NCI-H82 treated with DMSO at 0.1 percent for 48 hours (cell line): ENCODE measurements around the gene ASTN2.
"Not testable (repeated sequence)": the region's sequence is repeated elsewhere in the genome, so short reads cannot be mapped to it uniquely, and the experiment has no call there.

Experiments
- DNase-seq: peaks from one replicate; lab custom pipeline; 2025; ENCODE audit not compliant: unreplicated experiment; lab: John Stamatoyannopoulos, UW

ASTN2 gene

GRCh38 chr9:116476002-116476401, 938.9 kb downstream of the ASTN2 start:
- peak; percentile 4 for DNase-seq

DNA sequence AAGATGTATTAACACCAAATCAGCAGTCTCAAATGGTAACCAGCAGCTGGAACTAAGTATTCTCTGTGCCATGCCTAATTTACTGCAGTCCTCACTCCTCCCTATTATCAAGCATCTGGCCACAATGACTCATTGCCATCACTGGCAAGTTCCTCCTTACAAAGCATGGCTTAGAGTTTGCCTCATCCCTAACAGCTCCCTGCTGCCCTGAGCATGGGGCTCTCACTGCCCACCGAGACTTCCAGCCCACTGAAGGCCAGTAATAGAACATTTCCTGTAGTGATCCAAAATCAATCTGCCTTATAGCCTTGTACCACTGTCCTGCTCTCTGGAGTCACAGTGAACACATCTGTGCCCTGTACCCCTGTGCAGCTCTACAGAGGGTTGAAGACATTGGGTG, 939.7 kb downstream of the ASTN2 start:
- DNase-seq: no peak

DNA sequence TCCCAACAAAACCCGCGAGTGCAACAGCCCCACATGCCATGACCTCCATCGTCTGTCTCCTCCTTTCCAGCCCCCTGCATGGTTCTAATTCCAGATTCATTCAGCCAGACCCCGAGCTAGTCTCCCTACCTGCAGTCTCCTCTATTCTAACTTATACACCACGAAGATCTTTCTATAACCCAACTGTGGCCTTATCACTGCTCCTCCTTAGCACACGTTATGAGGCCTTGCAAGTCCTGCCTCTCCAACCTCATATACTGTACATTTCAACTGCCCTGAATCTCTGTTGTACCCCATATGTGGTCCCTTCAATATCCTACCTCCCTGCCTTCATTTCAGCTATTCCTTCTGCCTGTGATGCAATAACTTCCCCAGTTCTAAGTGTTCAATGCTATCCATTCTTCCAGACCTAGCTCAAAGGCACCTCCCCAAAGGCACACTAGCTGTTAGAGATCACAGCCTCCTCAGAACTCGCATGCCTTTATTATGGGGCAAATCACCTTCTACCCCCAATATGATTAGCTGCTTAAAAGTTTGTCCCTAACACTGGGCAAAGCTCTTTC, 942.8 kb downstream of the ASTN2 start:
- DNase-seq: no peak

- DNase-seq: no peak
These were observed 943.6 kb downstream of the ASTN2 start for GRCh38 chr9:116471093-116471906.

DNA sequence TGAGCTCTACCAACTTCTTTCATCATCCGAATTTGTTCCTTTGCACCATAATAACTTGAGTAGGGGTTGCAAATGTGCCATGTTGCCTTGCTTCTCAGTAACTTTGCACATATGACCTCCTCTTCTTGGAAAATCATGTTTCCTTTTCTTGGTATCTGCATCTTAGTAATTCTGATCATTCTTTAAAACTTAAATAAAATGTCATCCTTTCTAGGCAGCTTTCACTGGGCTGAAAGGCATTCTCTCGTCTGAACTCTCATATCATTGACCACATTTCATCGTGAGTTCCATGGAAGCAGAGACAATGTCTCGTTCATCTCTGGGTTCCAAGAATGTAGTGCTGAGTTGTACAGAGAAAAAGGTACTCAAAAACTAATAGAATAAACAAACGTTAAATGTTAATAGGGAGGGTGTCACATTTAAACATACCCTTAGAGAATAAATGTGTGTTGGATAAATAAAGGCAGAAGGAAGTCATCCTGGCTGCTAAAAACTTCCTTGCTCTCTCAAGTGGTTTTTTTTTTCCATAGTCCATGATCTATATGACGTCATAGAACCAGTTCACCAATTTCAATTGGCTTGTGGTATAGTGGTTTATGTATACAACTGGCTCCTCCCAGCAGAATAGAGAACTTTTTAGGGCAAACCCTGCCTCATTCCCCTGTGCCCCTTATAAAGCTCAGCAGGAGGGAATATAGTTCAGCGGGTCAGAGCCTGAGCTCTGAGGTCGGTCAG, 945.9 kb downstream of the ASTN2 start:
- DNase-seq: no peak

DNA sequence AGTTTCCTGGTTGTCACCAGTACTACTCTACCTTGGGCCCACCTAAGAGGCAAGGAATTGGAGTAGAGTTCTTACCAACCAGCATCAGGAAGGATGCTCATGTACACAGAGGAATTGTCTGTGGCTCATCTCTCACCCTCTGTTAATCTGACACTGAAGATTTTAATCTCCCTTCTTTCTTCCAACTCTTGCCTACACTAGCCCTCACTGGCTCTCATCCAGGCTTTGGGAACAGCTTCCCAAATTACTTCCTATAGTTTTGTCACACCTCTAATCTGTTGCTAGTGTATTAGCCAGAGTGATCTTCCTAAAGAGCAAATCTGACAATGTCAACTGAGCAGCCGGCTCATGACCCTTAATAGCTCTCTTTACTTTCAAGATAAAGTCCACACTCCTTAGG, 946.5 kb downstream of the ASTN2 start:
- no peak for DNase-seq

- DNase-seq: no peak
These were observed 947.0 kb downstream of the ASTN2 start for GRCh38 chr9:116467740-116468351.

DNA sequence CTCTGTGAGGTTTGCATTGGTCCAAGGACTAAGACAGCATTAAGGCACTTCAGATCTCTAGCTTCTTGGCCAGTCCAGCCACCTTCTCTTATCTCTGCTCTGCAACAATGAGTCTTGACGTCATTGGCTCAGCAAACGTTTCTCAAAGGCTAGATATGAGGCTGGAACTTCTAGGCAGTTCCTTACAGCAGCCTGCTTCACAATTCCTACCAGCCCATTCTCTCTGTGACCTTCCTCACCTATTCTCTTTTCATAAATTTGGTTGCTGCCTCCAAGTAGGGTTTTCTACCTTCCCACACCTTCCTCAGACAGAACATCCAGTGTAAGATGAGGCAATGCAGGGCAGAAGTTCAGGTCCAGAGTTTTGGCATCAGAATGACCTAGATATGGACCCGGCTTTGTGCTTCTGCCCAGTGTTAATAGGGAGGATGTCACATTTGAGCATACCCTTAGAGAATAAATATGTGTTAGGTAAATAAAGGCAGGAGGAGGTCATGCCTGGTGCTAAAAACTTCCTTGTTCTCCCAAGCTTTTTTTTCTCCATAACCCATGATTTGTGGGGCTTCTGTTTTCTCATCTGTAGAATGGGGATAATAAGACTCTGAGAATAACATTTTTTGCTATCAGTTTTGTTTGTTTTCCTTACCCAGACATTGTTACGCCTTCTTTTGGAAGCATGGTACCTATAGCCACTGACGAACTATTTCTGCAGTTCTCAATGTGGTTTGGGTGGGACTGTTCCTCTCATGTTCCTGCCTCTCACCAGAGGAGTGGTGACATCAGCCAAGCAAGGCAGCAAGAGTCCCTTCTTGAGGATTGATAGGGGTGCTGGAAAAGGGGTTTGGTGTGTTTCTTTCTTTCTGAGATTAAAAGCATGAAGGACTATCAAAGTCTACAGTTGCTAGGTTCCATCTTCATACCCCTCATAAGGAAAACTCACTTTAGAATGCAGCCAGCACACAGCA, 948.3 kb downstream of the ASTN2 start:
- no peak for DNase-seq

DNA sequence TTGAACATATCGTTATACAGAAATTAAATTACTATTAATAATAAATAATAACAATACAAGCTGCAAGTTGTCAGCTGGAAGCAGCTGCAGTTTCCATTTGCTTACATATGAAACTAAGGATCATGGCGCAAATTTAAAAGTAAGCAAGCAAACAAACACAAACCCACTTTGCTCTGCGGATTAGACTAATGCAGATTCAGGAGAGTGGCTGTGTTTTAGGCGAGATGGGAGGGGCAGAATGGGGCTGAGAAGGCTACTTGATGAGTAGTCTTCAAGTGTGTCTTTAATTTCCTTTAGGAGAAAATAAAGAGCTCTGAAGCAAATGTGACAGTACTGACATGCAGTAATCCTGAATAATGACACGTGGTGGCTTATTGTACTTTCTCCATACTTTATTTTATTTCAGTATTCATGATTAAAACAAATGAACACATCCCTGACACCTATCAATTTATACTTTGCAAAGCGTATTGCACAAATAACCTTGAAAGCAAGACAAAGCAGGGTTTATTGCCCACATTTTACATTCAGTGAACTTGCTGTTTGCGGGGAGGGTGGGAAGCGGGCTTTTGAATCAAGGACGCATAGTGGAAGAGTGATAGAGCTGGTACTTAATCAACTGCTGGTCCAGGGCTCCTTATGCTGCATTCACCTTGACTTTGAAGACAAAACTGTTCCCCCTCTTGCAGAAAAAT, 949.1 kb downstream of the ASTN2 start:
- no peak for DNase-seq

DNA sequence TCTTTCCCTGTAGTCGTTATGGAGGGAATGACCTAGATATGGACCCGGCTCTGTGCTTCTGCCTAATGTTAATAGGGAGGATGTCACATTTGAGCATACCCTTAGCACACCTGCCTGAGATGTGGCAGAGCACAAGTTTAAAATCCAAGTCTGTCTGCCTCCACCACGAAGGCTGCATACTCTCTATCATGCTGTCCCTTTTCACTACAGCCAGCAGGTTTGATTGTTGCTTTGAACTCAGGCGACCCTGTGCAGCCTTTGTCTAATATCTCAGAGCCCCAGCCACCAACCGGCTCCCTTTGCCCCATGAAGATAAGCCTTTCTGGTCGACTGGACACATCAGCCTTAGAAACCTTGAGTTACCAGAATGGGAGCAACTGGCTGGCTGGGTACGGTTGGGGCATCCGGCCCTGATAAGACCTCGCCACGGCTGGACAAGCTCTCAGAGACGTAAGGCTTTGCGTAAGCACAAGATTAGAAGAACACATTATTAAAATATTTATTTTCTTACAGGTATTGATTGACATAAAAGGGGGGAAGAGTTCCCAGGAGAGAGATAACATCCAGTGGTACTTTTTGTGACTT, 949.8 kb downstream of the ASTN2 start:
- no peak for DNase-seq

DNA sequence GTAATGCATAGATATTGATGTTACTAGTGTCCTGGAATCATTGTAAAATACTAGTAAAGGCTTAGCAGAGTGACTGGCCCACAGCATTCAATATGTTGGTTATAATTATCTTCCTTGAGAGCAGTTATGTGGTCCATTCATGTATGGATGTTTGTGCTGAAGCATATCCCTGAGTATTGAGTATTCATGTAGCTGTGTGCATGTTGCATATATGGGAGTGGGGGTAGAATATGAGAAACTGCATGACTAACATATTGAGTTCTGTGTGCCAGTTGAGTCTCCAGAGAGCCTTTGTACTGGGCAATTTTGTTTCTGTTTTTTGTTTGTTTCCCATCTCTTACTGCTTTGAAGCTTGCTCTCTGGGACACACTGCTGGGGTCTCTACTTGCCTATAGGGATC, 950.4 kb downstream of the ASTN2 start:
- DNase-seq: no peak

GRCh38 chr9:116461632-116462031, 953.2 kb downstream of the ASTN2 start:
- no peak for DNase-seq

DNA sequence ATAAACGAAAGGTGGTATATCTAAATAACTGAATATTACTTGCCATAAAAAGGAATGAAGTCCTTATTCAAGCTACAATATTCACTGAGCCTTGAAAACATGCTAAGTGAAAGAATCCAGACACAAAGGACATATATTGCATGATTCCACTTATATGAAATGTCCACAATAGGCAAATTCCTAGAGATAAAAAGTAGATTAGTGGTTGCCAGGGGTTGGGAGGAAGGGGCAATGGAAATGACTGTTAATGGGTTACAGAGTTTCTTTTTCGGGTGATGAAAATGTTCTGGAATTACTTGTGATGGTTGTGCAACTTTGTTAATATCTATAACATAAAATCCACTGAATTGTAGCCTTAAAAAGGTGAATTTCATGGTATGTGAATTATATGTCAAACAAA, 954.8 kb downstream of the ASTN2 start:
- DNase-seq: no peak

- DNase-seq: no peak
These were observed 955.3 kb downstream of the ASTN2 start for GRCh38 chr9:116459576-116459975.

DNA sequence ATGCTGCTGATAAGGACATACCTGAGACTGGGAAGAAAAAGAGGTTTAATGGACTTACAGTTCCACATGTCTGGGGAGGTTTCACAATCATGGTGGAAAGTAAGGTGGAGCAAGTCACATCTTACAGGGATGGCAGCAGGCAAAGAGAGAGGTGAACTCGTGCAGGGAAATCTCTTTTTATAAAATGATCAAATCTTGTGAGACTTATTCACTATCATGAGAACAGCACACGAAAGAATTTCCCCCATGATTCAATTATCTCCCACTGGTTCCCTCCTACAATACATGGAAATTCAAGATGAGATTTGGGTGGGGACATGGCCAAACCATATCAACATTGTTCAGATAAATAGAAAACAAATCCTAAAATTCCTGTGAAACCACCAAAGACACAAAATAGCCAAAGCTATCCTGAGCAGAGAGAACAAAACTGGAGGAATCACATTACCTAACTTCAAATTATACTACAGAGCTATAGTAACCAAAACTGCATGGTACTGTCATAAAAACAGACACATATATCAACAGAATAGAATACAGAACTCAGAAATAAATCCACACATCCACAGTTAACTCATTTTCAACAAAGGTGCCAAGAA, 958.3 kb downstream of the ASTN2 start:
- no peak for DNase-seq

DNA sequence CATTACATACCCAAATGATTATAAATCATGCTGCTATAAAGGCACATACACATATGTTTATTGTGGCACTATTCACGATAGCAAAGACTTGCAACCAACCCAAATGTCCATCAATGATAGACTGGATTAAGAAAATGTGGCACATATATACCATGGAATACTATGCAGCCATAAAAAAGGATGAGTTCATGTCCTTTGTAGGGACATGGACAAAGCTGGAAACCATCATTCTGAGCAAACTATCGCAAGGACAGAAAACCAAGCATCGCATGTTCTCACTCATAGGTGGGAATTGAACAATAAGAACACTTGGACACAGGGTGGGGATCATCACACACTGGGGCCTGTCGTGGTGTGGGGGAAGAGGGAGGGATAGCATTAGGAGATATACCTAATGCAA, 960.3 kb downstream of the ASTN2 start:
- not testable (repeated sequence) for DNase-seq

- no peak for DNase-seq
These were observed 961.1 kb downstream of the ASTN2 start for GRCh38 chr9:116453785-116454184.

GRCh38 chr9:116452634-116453033, 962.2 kb downstream of the ASTN2 start:
- no peak for DNase-seq

GRCh38 chr9:116452227-116452626, 962.6 kb downstream of the ASTN2 start:
- DNase-seq: no peak
